Measurements from ENCODE around the gene RUFY4. TPM values are rescaled to one million over a fixed set of nuclear protein-coding genes. Genes with fewer than 3 reads are reported as not detected.

The RUFY4 gene
- total RNA-seq, 6 experiments from 2014 or later = not detected

GRCh38 chr2:218022131-218022850, 46.8 kb upstream of the RUFY4 start:
- Mint-ChIP-seq H3K9me3 (no peaks in the 10 kb centered on the region), H3K4me1 (ENCODE audit: low read depth) (no peaks in the 10 kb centered on the region), H3K4me3 (no peak overlapping the region), H3K36me3 (ENCODE audit: low read depth) (no peaks in the 10 kb centered on the region), H3K27ac (no peak overlapping the region), H3K27me3 (ENCODE audit: insufficient read depth) (peaks cover 12% of the 10 kb centered on the region)
- no peak for DNase-seq
- TF ChIP-seq, protein P1, sequence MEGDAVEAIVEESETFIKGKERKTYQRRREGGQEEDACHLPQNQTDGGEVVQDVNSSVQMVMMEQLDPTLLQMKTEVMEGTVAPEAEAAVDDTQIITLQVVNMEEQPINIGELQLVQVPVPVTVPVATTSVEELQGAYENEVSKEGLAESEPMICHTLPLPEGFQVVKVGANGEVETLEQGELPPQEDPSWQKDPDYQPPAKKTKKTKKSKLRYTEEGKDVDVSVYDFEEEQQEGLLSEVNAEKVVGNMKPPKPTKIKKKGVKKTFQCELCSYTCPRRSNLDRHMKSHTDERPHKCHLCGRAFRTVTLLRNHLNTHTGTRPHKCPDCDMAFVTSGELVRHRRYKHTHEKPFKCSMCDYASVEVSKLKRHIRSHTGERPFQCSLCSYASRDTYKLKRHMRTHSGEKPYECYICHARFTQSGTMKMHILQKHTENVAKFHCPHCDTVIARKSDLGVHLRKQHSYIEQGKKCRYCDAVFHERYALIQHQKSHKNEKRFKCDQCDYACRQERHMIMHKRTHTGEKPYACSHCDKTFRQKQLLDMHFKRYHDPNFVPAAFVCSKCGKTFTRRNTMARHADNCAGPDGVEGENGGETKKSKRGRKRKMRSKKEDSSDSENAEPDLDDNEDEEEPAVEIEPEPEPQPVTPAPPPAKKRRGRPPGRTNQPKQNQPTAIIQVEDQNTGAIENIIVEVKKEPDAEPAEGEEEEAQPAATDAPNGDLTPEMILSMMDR (IDR thresholded peaks at IDR 0.05) = no peak

GRCh38 chr2:218022851-218023530, 46.1 kb upstream of the RUFY4 start:
- Mint-ChIP-seq H3K27ac (no peak overlapping the region), H3K9me3 (no peaks in the 10 kb centered on the region), H3K4me1 (ENCODE audit: low read depth) (no peaks in the 10 kb centered on the region), H3K36me3 (ENCODE audit: low read depth) (no peaks in the 10 kb centered on the region), H3K4me3 (no peak overlapping the region), H3K27me3 (ENCODE audit: insufficient read depth) (peaks cover 8% of the 10 kb centered on the region)
- no peak for DNase-seq
- TF ChIP-seq, protein P1 (IDR thresholded peaks at IDR 0.05) = no peak

- Mint-ChIP-seq H3K4me1 (ENCODE audit: low read depth) (no peaks in the 10 kb centered on the region), H3K27ac (no peak overlapping the region), H3K9me3 (no peaks in the 10 kb centered on the region), H3K36me3 (ENCODE audit: low read depth) (no peaks in the 10 kb centered on the region), H3K27me3 (ENCODE audit: insufficient read depth) (peaks cover 10% of the 10 kb centered on the region), H3K4me3 (no peak overlapping the region)
- TF ChIP-seq, protein P1 (IDR thresholded peaks at IDR 0.05) = no peak
- DNase-seq = no peak
These were observed 45.4 kb upstream of the RUFY4 start for GRCh38 chr2:218023636-218024035.

DNA sequence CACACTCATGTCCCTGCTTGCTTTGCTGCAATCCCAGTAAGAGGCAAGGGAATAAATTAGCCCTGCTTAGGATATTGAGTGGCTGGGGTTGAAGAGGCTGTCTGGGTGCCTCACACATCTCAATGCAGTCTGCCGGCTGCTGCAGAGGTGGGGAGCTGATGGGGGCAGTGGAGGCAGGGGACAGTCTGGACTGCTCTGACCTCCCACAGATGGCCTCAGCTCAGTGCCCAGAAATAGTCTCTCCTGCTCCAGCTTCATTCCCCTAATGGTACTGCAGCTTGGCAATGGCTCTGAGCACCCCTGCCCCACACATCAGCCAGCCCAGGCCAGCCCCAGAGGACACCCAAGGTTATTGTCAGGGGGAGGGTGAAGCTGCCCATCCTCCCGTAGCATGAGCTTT, 44.7 kb upstream of the RUFY4 start:
- Mint-ChIP-seq H3K9me3 (no peaks in the 10 kb centered on the region), H3K27ac (no peak overlapping the region), H3K4me3 (no peak overlapping the region), H3K27me3 (ENCODE audit: insufficient read depth) (peaks cover 10% of the 10 kb centered on the region), H3K4me1 (ENCODE audit: low read depth) (no peaks in the 10 kb centered on the region), H3K36me3 (ENCODE audit: low read depth) (no peaks in the 10 kb centered on the region)
- no peak for DNase-seq
- TF ChIP-seq, protein P1 (IDR thresholded peaks at IDR 0.05) = no peak

- H3K27me3 Mint-ChIP-seq (ENCODE audit: insufficient read depth) = peaks cover 10% of the 10 kb centered on the region
- TF ChIP-seq, protein P1 (IDR thresholded peaks at IDR 0.05) = no peak
- H3K36me3 Mint-ChIP-seq (ENCODE audit: low read depth) = no peaks in the 10 kb centered on the region
- no peak overlapping the region for H3K4me3 Mint-ChIP-seq
- no peak overlapping the region for H3K27ac Mint-ChIP-seq
- H3K9me3 Mint-ChIP-seq = no peaks in the 10 kb centered on the region
- no peak for DNase-seq
- H3K4me1 Mint-ChIP-seq (ENCODE audit: low read depth) = no peaks in the 10 kb centered on the region
These were observed 44.2 kb upstream of the RUFY4 start for GRCh38 chr2:218024871-218025270.

Measured in HFFc6 (cell line).